ENCODE results near the gene PPP2R5C.

PPP2R5C gene

GRCh38 chr14:101915871-101916815 lies 154.6 kb downstream of the PPP2R5C start:
- H4K8ac ChIP-seq (ENCODE audit: low read length): peak overlapping the region; percentile 27
- H2AFZ ChIP-seq (ENCODE audit: low read depth, low read length): no peak overlapping the region
- H3K4ac ChIP-seq (ENCODE audit: low read depth in 1 of 2, low read length in 2 of 2): no peak overlapping the region
- H3K18ac ChIP-seq (ENCODE audit: low read depth in 1 of 2, low read length in 2 of 2): no peak overlapping the region
- H3K9me3 ChIP-seq (ENCODE audit: control insufficient read depth, low read length): no peaks in the 10 kb centered on the region
- H3K4me2 ChIP-seq (ENCODE audit: low read length, poor library complexity, severe bottlenecking): no peak overlapping the region
- no peak overlapping the region for H2BK12ac ChIP-seq (ENCODE audit: low read length in 2 of 2)
- no peak overlapping the region for H2BK120ac ChIP-seq (ENCODE audit: low read depth, low read length)
- DNase-seq: no peak
- no peak overlapping the region for H2BK15ac ChIP-seq (ENCODE audit: low read depth, poor library complexity, severe bottlenecking)
- no peak overlapping the region for H3K14ac ChIP-seq (ENCODE audit: low read length in 2 of 2)
- H3K27me3 ChIP-seq (ENCODE audit: control insufficient read depth in 1 of 2, insufficient read depth in 1 of 2, low read length in 2 of 2): no peaks in the 10 kb centered on the region
- H3K4me3 ChIP-seq (ENCODE audit: insufficient read depth in 1 of 2, low read depth in 1 of 2, low read length in 2 of 2): no peak overlapping the region
- H3K4me1 ChIP-seq (ENCODE audit: control insufficient read depth, insufficient read depth, low read depth, low read length): peaks cover 13% of the 10 kb centered on the region
- H2AK5ac ChIP-seq (ENCODE audit: low read length, severe bottlenecking): no peak overlapping the region
- no peak overlapping the region for H2BK5ac ChIP-seq (ENCODE audit: low read depth, low read length, poor library complexity, severe bottlenecking)
- H3K79me1 ChIP-seq (replicated peaks; ENCODE audit: low read length, poor library complexity, severe bottlenecking): peaks cover 19% of the 10 kb centered on the region
- no peak overlapping the region for H3K9ac ChIP-seq (ENCODE audit: low read length)
- H3K36me3 ChIP-seq (ENCODE audit: control insufficient read depth in 1 of 2, insufficient read depth in 2 of 2, low read depth in 1 of 2, low read length in 2 of 2): peaks cover 35 to 47% of the 10 kb centered on the region in 2 experiments
- no peak overlapping the region for H4K91ac ChIP-seq (ENCODE audit: low read length)
- WGBS: 94% methylated on average over 20 of the region's 23 CpGs
- no peak overlapping the region for H3K27ac ChIP-seq (ENCODE audit: low read length, poor library complexity, severe bottlenecking)
- H3K23ac ChIP-seq (ENCODE audit: low read length in 2 of 2): no peak overlapping the region

GRCh38 chr14:101916816-101917412 lies 155.4 kb downstream of the PPP2R5C start:
- Histone ChIP-seq H3K27ac (ENCODE audit: low read length, poor library complexity, severe bottlenecking) (no peak overlapping the region), H3K4me1 (ENCODE audit: control insufficient read depth, insufficient read depth, low read depth, low read length) (peaks cover 13% of the 10 kb centered on the region), H3K14ac (ENCODE audit: low read length in 2 of 2) (no peak overlapping the region), H4K91ac (ENCODE audit: low read length) (no peak overlapping the region), H3K27me3 (ENCODE audit: control insufficient read depth in 1 of 2, insufficient read depth in 1 of 2, low read length in 2 of 2) (no peaks in the 10 kb centered on the region), H3K4me2 (ENCODE audit: low read length, poor library complexity, severe bottlenecking) (no peak overlapping the region), H3K4me3 (ENCODE audit: insufficient read depth in 1 of 2, low read depth in 1 of 2, low read length in 2 of 2) (peak overlapping the region in 1 of 2 experiments; percentile 31), H3K9ac (ENCODE audit: low read length) (peak overlapping the region; percentile 41), H4K8ac (ENCODE audit: low read length) (no peak overlapping the region), H3K9me3 (ENCODE audit: control insufficient read depth, low read length) (no peaks in the 10 kb centered on the region), H2AK5ac (ENCODE audit: low read length, severe bottlenecking) (no peak overlapping the region), H2BK12ac (ENCODE audit: low read length in 2 of 2) (no peak overlapping the region), H3K4ac (ENCODE audit: low read depth in 1 of 2, low read length in 2 of 2) (no peak overlapping the region), H2BK5ac (ENCODE audit: low read depth, low read length, poor library complexity, severe bottlenecking) (no peak overlapping the region), H3K18ac (ENCODE audit: low read depth in 1 of 2, low read length in 2 of 2) (no peak overlapping the region), H2BK120ac (ENCODE audit: low read depth, low read length) (no peak overlapping the region), H3K36me3 (ENCODE audit: control insufficient read depth in 1 of 2, insufficient read depth in 2 of 2, low read depth in 1 of 2, low read length in 2 of 2) (peaks cover 39 to 43% of the 10 kb centered on the region in 2 experiments), H3K23ac (ENCODE audit: low read length in 2 of 2) (no peak overlapping the region), H2BK15ac (ENCODE audit: low read depth, poor library complexity, severe bottlenecking) (no peak overlapping the region), H2AFZ (ENCODE audit: low read depth, low read length) (no peak overlapping the region), H3K79me1 (replicated peaks; ENCODE audit: low read length, poor library complexity, severe bottlenecking) (peaks cover 17% of the 10 kb centered on the region)
- DNase-seq: no peak
- WGBS: 87% methylated on average over 18 of the region's 18 CpGs

DNA sequence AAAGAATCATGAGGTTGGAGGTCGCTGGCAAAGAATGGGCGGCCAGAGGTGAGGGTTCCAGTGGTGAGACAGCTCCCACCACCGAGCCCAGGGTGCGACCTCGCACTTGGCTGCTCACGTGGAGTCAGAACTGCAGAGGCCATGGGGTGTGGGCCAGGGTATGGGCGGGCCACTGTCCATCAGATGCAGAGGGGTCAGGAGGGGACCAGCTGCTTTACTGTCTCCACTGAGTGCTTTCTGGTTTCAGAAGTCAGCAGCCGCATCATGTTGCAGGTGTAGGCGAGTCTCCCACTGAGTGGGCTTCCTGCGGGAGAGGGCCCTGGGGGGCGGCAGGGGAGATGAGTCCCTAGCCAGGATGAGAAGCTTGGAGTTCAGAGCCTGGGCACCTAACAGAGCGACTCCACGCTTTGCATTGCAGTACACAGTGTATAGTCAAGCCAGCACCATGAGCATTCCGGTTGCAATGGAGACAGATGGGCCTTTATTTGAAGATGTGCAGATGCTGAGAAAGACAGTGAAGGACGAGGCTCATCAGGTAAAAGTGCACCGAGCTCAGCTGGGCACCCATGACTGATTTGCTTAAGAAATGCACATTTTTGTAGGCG lies 156.0 kb downstream of the PPP2R5C start:
- H4K91ac ChIP-seq (ENCODE audit: low read length): no peak overlapping the region
- no peaks in the 10 kb centered on the region for H3K9me3 ChIP-seq (ENCODE audit: control insufficient read depth, low read length)
- peaks cover 13% of the 10 kb centered on the region for H3K4me1 ChIP-seq (ENCODE audit: control insufficient read depth, insufficient read depth, low read depth, low read length)
- peaks cover 16% of the 10 kb centered on the region for H3K79me1 ChIP-seq (replicated peaks; ENCODE audit: low read length, poor library complexity, severe bottlenecking)
- H3K23ac ChIP-seq (ENCODE audit: low read length in 2 of 2): no peak overlapping the region
- H3K4me2 ChIP-seq (ENCODE audit: low read length, poor library complexity, severe bottlenecking): no peak overlapping the region
- H2BK15ac ChIP-seq (ENCODE audit: low read depth, poor library complexity, severe bottlenecking): no peak overlapping the region
- no peak overlapping the region for H3K27ac ChIP-seq (ENCODE audit: low read length, poor library complexity, severe bottlenecking)
- H4K8ac ChIP-seq (ENCODE audit: low read length): no peak overlapping the region
- H3K4ac ChIP-seq (ENCODE audit: low read depth in 1 of 2, low read length in 2 of 2): no peak overlapping the region
- no peak overlapping the region for H2AK5ac ChIP-seq (ENCODE audit: low read length, severe bottlenecking)
- no peak overlapping the region for H2BK12ac ChIP-seq (ENCODE audit: low read length in 2 of 2)
- H3K36me3 ChIP-seq (ENCODE audit: control insufficient read depth in 1 of 2, insufficient read depth in 2 of 2, low read depth in 1 of 2, low read length in 2 of 2): peaks cover 34 to 43% of the 10 kb centered on the region in 2 experiments
- 74% methylated on average over 17 of the region's 17 CpGs for WGBS
- no peak overlapping the region for H2BK5ac ChIP-seq (ENCODE audit: low read depth, low read length, poor library complexity, severe bottlenecking)
- no peak overlapping the region for H2BK120ac ChIP-seq (ENCODE audit: low read depth, low read length)
- H3K9ac ChIP-seq (ENCODE audit: low read length): peak overlapping the region; percentile 43
- no peak for DNase-seq
- H3K27me3 ChIP-seq (ENCODE audit: control insufficient read depth in 1 of 2, insufficient read depth in 1 of 2, low read length in 2 of 2): no peaks in the 10 kb centered on the region
- no peak overlapping the region for H3K14ac ChIP-seq (ENCODE audit: low read length in 2 of 2)
- no peak overlapping the region for H3K18ac ChIP-seq (ENCODE audit: low read depth in 1 of 2, low read length in 2 of 2)
- no peak overlapping the region for H2AFZ ChIP-seq (ENCODE audit: low read depth, low read length)
- peak overlapping the region in 1 of 2 experiments; percentile 31 for H3K4me3 ChIP-seq (ENCODE audit: insufficient read depth in 1 of 2, low read depth in 1 of 2, low read length in 2 of 2)

Measured in mesenchymal stem cell (in vitro differentiated cells and primary cell).